ENCODE results near the gene AKAP5.

The AKAP5 gene

DNA sequence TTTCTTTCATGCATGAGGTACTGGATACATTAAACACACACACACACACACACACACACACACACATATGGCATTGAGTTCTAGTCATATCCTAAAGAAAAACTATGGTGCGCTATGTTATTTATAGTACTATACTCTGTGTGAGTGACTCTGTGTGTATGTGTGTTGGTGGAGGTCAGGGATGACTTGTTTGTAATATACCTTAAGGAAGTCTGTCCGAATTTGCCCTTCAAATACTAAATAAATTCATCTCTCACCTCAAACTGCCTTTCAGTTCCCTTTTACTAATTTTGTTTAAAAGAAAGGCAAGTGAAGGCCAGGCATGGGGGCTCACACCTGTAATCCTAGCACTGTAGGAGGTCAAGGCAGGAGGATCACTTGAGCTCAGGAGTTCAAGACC lies 2.1 kb upstream of the AKAP5 start:
- no peak for DNase-seq

DNA sequence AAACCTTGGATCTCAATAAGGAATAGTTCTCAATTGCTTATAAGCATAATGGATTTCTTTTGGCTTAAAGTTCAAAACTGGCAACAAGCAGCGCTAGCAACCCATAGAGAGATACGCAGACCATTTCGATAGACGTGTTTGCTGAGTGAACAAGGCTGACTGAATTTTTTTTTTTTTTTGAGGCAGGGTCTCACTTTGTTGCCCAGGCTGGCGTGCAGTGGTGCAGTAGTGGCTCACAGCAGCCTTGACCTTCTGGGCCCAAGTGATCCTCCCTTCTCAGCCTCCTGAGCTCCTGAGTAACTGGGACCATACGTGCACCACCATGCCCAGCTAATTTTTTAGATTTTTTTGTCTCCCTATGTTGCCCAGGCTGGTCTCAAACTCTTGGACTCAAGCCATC lies 1.4 kb upstream of the AKAP5 start:
- DNase-seq = no peak

DNA sequence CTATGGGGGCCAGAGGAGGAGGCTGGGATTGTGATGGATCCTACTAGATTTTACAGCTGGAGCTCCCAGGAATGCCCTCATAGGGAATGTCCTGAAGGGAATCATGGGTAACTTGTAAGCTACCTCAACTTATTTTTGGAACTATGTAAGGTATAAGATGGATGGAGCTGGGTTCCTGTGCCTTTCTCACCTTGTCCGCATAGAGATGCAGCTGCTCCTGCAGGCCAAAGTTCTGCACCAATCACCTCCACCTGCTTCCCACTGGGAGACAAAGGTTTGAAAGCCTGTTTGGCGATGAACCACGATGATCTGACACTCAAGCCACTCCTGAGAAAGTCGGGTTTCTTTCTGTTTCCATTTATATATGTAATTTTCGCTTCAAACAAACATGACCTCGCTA lies 648 bp upstream of the AKAP5 start:
- DNase-seq = no peak

DNA sequence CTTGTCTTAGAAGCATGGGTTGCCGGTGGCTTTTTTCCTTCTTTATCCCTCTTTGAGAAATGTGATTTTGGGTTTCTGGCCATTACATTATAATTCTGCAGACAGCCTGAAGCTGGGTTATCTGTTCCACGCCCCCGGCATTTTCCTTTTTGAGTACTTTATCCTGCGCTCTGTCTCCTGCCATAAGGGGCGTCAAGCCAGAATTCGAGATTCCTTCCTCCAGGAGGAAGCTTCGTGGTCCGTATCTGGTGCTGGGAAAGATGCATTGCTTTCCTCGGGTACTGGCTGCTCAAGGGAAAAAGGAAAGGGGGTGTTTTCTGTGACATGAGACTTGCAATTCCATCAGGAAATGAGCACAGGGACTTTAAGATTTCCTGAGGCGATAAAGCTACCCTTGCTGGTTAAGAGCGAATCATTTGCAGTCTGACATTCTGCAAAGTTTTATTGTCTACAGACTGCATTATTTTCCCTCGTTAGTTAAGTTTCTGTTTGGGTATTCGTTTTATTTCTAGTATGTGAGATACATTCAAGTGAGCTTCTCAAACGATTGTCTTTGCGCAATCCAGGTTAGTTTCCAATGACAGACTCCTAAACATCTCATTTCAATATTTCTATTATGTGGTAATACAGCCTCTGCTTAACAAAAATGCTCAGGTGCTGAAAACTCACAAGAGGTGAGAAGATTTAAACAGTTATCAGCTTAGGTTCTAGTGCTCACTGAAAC lies 694 bp downstream of the AKAP5 start:
- DNase-seq = no peak

DNA sequence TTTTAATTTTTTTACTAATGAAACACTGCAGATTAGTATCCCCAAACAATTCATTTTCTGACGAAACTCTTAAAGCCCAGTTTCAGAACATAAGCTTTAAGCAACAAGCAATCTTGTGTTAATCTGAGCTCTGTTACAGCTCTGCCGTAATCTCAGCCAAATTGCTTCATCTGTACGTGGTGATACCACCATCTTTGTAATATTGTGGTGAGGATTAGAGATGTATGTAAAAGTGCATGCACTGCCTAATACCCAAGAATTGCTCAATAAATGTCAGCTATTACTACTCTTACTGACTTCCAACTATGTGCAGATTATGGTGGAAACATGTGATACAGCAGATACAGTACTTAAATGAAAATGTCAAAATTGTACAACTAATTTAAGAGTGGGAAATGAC lies 1.8 kb downstream of the AKAP5 start:
- no peak for DNase-seq

DNA sequence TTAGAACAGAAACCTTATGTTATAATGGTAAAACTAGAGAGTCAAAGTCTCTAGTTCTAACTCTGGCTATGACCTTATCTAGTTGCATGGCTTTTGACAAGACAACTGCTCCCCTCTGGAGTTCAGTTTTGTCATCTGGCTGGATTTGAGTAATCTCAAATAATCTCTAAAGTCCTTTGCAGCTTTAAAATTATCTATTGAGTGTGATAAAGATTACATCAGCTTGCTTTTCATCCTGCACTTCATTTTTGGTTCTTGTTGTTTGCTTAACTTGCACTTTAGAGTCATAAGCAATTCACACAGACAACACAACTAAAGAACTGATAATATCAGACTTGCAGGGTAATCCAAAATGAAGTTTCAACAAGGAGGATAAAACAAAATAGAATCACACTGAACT lies 2.3 kb downstream of the AKAP5 start:
- no peak for DNase-seq

DNA sequence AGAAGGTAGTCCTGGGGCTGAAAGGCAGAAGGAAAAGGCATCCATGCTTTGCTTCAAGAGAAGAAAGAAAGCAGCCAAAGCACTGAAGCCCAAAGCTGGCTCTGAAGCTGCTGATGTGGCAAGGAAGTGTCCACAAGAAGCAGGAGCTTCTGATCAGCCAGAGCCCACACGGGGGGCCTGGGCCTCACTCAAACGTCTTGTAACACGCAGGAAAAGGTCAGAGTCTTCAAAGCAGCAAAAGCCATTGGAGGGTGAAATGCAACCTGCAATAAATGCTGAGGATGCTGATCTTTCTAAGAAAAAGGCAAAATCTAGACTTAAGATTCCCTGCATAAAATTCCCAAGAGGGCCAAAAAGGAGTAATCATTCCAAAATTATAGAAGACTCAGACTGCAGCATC lies 3.2 kb downstream of the AKAP5 start:
- no peak for DNase-seq

DNA sequence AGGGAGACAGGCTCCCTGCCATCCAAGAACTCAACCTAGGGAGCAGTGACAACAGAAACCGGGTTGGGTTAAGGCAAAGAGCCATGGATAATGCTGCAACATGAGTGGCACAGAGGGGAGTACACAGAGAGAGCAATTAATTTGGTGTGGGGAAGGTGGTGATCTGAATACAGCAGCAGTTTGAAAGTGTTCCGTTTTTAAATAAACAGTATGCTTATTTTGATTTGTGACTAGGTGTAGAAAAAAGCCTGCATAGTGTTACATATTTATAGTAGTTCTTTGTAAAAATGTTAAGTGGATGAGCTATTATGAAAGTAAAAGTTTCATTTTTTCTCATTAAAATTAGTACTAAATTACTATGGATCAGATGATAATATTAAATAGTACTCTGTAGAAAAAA lies 8.7 kb downstream of the AKAP5 start:
- DNase-seq = no peak

DNA sequence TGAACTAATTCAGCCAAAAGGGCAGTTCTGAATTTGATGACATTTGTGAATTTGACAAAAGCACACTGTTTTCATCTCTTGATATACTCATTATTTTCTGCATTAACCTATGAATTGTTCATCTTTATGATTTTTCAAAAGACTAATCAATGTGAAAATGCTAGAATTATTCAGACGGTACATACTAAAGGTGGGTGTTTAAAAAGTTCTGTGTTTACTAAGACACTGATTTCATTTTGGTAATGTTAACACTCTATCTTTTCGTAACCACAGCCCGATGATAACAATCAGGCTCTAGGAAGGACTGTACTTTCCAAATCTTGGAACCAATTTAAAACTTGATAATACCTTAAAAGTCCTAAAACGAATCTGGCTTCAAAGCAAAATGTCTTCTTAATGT lies 9.4 kb downstream of the AKAP5 start:
- DNase-seq = no peak

DNA sequence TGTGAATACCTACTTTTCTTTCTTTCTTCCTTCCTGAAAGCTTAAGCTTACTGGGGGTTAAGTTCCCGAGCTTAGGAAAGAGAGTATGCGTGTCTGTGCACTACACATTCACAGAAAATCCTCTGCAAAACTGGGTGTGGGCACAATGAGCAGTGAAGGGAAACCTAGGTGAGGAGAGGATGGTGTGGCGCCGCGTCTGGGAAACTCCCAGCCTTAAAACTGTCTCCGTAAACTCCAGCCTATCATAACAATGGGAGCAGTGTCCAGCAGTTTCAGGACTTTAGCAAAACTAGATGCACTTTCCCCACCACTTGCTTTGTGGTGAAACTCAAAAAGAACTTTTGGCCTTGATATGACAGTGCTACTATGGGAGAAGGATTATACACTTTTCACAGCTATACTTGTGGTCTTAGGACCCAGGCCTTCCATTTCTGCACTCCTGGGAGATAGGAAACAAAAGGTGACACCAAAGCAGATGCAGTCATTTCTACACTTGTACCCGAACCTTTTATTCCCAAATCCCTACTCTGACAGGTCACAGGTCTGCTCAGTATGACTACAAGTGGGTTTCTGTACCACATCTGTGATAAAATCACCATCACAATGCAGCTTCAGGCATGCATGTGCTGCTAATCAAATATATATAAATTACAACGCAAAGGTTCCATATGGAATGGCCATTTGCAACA lies 10.4 kb downstream of the AKAP5 start:
- DNase-seq = no peak

DNA sequence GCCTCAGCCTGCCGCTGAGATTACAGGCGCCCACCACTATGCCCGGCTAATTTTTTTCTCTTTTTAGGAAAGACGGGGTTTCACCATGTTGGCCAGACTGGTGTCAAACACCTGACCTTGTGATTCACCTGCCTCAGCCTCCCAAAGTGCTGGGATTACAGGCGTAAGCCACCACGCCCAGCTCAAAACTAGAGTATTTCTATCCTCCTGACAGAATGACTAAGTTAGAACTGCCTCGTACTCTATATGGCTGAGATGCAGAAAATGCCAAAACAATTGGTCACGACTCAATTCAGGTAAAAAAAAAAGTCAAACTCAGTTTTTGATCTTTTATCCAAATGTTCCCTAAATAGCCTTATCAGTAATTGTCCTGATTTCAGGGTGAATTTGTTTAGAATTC lies 11.1 kb downstream of the AKAP5 start:
- DNase-seq = no peak

DNA sequence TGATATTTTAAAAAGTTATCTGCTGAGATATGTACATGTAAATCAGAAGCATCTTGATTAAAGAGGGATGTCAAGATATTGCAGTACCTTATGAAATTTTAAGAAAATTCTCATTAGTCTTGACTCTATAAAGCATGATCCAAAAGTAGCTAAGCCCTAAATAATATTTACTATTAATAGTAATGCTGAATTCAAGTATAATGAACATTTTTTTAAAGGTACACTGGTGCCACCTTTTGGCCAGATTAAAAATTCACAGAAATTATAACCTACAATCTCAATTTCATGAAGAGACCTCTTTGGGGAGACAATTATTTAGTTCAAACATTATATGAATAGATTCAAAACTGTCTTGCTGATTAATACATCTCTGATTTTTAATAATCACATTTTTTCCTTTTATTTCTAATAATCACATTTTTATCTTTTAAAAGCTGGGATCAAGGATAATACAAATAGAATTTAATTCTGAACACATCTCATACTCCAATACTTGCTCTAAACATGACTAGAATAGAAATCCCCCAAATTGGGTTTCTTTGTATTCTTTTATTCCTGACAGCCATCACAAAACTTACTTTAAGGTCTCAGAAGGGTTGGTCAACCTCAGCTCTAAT lies 13.4 kb downstream of the AKAP5 start:
- DNase-seq = peak; percentile 63

DNA sequence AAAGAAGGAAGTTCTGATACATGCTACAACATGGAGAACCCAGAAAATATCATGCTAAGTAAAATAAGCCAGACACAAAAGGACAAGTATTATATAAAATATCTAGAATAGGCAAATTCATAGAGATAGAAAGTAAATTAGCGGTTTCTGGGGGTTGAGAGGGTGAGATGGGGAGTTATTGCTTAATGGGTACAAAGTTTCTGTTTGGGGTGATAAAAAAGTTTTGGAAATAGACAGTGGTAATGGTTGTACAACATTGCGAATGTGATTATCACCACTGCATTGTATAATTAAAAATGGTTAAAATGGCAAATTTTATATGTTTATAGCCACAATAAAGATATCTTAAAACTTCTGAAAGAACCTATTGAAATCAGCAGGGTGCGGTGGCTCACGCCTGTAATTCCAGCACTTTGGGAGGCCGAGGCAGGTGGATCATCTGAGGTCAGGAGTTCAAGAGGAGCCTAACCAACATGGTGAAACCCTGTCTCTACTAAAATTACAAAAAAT lies 23.3 kb downstream of the AKAP5 start:
- DNase-seq = no peak

DNA sequence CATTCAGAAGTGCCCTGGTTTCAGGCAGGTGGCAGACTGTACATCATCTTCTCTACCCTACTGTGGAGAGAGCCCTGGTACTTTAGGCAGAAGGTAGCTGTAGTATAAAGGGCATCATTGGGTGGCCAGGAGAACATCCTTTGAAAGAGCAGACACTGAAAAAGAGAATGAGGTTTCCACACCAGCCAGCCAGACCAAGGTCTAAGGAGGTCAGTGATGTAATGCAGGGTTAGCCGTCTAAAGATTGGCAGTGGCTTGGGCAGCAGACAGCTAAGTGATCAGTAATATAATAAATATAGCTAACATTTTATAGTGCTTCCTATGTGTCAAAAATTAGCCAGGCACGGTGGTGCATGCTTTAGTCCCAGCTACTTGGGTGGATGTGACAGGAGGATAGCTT lies 26.3 kb downstream of the AKAP5 start:
- DNase-seq = no peak

DNA sequence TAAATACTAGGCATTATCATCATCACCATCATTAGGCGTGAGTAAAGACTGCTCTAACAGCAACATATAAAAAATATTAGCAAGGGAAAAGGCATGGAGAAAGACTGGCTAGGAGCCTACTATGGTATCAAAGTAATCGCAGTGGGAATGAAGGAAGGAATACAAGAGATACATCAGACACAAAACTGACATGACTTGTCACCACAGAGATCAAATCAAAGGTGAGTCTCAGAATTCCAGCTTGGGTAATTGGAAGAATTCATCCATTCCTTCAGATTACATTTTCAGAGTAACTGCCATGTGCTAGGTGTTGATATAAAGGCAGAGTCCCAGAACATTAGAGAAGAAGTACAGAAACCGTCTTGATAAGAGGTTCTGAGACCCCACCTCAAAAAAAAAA lies 28.2 kb downstream of the AKAP5 start:
- no peak for DNase-seq

DNA sequence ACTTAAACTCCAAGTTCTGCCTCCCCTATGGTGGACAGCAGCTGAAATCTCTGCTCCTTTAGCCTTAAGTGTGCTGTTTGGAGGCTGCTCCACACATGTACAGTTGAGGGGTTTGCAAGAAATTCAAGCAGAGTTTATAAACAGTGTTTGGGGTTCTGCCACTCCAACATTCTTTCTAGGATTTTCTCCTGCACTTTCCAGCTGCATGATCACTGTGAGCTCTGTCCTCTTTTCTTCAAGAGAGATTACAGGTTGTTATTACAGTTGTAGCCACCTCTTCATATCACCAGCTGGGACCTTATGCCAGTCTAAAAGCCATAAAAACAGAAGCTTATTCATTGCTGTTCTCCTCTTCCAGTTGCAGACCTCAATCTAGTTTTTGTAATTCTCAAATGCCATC lies 30.0 kb downstream of the AKAP5 start:
- no peak for DNase-seq

DNA sequence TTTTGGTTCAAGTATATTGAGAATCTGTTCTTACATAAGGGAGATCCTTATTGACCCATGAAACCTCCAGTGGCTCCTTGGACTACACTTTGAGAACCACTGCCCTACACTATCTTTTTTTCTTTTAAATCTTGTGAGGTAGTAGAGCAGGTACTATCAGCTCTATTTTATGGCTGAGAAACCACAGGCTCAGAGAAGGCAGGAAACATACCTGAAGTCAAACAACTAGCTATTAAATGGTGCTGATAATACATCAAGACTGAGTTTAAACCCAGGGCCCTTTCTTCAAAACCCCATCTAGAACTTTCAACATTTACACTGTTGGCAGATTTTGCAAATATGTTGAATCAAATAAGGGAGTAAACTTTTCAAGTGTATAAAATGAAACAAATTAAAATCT lies 31.5 kb downstream of the AKAP5 start:
- no peak for DNase-seq

DNA sequence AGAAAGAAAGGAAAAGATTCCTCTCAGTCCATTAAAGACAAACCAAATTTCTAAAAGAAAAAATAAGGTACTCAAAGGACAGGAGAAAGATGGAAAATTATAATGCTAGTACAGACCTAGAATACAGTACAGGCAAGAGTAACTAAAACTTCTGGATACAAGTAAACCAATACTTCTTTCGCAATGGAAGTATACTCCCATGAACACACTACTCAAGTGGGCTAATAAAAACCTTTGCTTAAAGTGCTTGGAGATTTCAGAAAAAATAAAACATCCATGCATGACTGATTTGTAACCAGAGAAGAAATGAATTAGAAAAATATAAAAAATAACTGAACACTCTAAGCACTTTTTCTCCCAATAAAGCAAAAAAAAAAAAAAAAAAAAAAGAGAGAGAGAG lies 34.8 kb downstream of the AKAP5 start:
- DNase-seq = no peak

DNA sequence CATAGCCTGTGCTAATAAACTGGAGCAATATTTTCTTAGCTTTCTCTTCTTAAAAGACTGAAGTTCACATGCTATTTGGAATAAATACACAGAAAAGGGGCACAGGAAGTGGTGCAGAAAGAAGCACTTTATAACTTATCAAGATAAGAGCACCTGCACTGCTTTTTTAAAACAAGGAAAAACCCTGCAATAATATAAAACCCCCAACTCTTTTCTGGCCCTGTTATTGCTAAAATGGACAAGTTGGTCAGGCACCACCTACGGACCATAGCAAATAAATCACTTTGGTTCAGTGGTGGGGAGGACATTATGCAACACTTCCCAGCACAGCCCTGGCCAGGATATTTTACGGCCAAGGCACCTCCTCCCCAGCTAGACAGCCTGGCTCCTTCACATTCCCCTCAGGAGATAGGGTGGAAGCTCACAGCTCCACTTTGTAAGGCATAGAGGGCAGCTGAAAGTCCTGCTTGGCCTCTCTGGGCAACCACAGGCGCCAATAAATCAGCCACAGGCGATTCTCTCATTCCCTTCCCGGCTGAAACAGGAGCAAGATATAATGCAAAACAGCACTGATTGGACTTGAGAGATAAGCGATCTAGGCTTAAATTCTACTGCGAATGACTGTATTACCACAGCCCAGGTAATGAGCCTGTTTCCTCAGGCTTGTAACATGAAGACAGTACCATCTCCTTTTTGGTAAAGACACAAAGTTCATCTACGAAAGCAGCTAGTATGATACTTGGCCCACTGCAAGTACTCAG lies 36.3 kb downstream of the AKAP5 start:
- DNase-seq = peak; percentile 50

DNA sequence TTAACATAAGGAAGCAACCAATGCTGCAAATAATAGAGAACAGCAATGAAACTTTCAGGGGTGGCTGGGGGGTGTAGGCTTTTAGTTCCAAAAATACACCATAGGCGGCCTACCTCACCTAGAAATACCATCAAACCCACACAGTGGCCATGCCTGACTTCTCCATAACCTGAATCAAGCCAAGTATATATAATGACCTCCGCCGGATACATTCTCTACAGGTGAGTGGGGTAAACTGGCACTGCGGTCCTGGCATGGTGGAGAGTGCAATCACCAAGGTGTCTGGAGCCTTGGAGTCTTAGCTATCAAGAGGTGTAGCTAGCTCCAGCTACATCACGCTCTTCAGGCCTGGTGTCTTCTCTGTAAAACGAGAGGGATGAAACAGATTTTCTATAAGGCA lies 37.2 kb downstream of the AKAP5 start:
- peak; percentile 50 for DNase-seq

DNA sequence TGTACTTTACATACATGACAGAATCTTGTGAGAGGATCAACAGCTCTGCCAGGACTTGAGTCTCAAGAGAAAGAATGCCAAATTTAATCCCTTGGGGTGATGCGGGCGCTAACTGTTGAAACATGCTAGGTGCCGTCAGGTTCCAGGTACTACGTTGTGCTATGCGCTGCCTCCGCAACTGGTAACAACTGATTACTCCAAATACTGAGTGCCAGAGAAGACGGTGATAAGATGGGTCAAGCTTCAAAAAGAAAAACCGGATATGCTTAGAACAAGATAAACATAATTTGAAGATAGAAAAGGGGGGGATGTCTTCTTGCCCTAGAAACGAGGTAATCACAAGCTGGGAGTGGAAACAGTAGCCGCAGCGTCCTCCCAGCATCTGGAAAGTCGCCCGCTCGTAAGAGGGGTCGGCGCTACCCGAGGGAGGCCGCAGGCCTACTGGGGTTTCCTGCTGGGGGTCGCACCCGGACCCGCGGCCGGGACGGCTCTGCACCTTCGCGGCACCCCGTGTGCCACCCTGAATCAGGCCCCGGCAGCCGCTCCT lies 37.7 kb downstream of the AKAP5 start:
- DNase-seq = peak; percentile 54

DNA sequence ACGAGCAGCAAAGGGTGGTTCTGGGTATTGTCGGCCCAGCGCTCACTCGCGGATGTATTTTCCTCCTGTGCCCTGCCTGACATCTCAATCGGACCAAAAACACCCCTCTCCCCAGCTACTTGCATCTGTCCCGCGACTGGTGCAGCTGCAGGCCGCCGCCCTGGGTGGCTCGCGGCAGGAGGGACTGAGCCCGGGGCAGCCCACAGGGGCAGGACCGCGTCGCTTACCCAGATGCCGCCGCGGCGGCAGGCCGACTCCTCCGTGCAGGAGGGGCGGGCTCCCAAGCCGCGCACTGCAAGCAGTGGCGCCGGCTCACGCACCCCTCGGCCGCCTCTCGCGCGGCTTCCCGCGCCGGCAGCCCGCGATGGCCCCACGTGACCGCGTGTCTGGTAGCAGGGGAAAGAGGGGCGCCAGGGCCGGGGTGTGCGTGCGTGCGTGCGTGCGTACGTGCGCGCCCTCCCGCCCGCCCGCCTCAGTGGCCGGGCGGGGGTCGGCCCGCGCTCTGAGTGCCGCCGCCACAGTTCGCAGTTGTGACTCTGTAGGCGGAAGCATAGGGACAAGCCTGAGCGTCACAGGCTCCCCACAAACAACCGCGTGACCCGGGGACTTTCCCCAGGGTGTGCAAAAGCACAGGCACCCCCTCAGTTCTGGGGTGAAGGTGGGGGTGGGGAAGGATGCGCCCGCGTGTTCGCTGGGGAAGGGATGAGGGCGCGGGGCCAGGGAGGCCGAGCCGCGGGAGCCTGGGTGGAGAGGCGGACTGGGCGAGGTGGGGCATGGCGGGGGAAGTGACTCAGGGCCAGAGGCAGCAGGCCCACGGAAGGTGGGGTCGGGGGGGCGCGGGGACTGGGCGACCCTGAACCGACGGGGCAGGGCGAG lies 38.4 kb downstream of the AKAP5 start, which contains the start of gene ZBTB25:
ZBTB25 (minus strand) TSS at position 405 of the 876 bp plus-strand sequence. CDS start 13,305 bp downstream, outside the sequence.
- DNase-seq = peak; percentile 98

All from CD4-positive, alpha-beta T cell treated with Interleukin-10 for 1 hour (primary cell).